HepG2 (cell line): ENCODE measurements around the gene EPHA3. TPM values are rescaled to one million over a fixed set of nuclear protein-coding genes. Genes with fewer than 3 reads are reported as not detected.

Experiments used
- ATAC-seq: fragments of 200-7000 bp; cut with Tn5 transposase; 3 replicates; pipeline ENCODE4 v1.9.1; 2020; ENCODE audit warnings: mild to moderate bottlenecking, moderate library complexity
- BruUV-seq: library from RNA; stranded (reverse); fragments of 400-500 nt; replicated peaks from 2 replicates; lab custom pipeline; 2021; lab: Mats Ljungman, UMichigan
- CTCF ChIA-PET: fragments of 300-600 bp; formaldehyde crosslinking; extraction: SDS; loops from one replicate; lab custom pipeline; 2021; ENCODE audit warnings: low total read pairs, inconsistent platforms, low intra/inter-chr PET ratio; lab: Yijun Ruan, JAX
- POLR2A ChIA-PET: fragments of 350-600 bp; sonication (Branson Sonifier 250); formaldehyde crosslinking; loops from one replicate; lab custom pipeline; 2020; ENCODE audit warnings: antibody characterized with exemption, inconsistent platforms; lab: Yijun Ruan, JAX
- DNase-seq: peaks from one replicate; pipeline ENCODE4 v3.0.0-alpha.2; 2015; ENCODE audit warnings: low spot score
- FAIRE-seq: peaks from 3 replicates; lab custom pipeline; 2011; peaks lifted over from hg19 to GRCh38; lab: Jason Lieb, UNC
- H2AFZ ChIP-seq: one replicate; pipeline ENCODE4 v1.6.1; 2011; ENCODE audit warnings: low read length, inconsistent platforms
- H3K27ac ChIP-seq: fragments of 300-600 bp; 3 replicates; pipeline ENCODE4 v1.8.0; 2011; ENCODE audit warnings: mixed run types, mild to moderate bottlenecking, mixed read lengths, low read length, inconsistent platforms; ENCODE audit not compliant: insufficient read depth; ENCODE audit errors: extremely low read length
- H3K27me3 ChIP-seq, 2 experiments: fragments of 200-600 bp in 1 of 2; 2 replicates in 1 of 2; 3 replicates in 1 of 2; pipeline versions ENCODE4 v1.6.0 to v1.8.0; 2011; ENCODE audit warnings: low read length in 2 of 2, mild to moderate bottlenecking in 2 of 2, moderate library complexity in 2 of 2, inconsistent platforms in 1 of 2; ENCODE audit not compliant: insufficient read depth in 2 of 2, control insufficient read depth in 1 of 2
- H3K36me3 ChIP-seq, 2 experiments: fragments of 200-600 bp in 1 of 2; replicated peaks in 1 of 2; 2 replicates in 1 of 2; 3 replicates in 1 of 2; pipeline versions ENCODE4 v1.5.1 to v1.8.0; 2011; ENCODE audit warnings: low read length in 2 of 2, inconsistent platforms in 1 of 2; ENCODE audit not compliant: insufficient read depth in 2 of 2, control insufficient read depth in 1 of 2
- H3K4me1 ChIP-seq: 2 replicates; pipeline ENCODE4 v1.5.1; 2012; ENCODE audit warnings: low read length, inconsistent platforms; ENCODE audit not compliant: insufficient read depth
- H3K4me2 ChIP-seq: 2 replicates; pipeline ENCODE4 v1.6.0; 2011; ENCODE audit warnings: low read depth, low read length, inconsistent platforms
- H3K4me3 ChIP-seq, 3 experiments: fragments of 200-600 bp in 1 of 3; sonication (generic), shearing (Covaris generic) in 1 of 3; replicated peaks in 1 of 3; 2 replicates each; pipeline ENCODE4 v1.5.1; 2011 to 2016; ENCODE audit warnings: low read length in 3 of 3, inconsistent platforms in 2 of 3, low read depth in 2 of 3, mild to moderate bottlenecking in 2 of 3, control low read depth in 1 of 3, mixed read lengths in 1 of 3; ENCODE audit not compliant: insufficient read depth in 1 of 3
- H3K79me2 ChIP-seq: one replicate; pipeline ENCODE4 v1.6.1; 2011; ENCODE audit warnings: low read length, inconsistent platforms; ENCODE audit not compliant: insufficient read depth
- H3K9ac ChIP-seq: 2 replicates; pipeline ENCODE4 v1.6.0; 2011; ENCODE audit warnings: mild to moderate bottlenecking, low read depth, low read length, inconsistent platforms; ENCODE audit not compliant: insufficient read depth
- H3K9me3 ChIP-seq: 2 replicates; pipeline ENCODE4 v1.5.1; 2012; ENCODE audit warnings: mild to moderate bottlenecking, low read length
- H4K20me1 ChIP-seq: 2 replicates; pipeline ENCODE4 v1.6.0; 2011; ENCODE audit warnings: inconsistent platforms, mild to moderate bottlenecking, low read length, moderate library complexity; ENCODE audit not compliant: insufficient read depth
- ATF4 ChIP-seq, 2 experiments: fragments of 450-650 bp in 1 of 2; sonication (generic) in 1 of 2; formaldehyde crosslinking; IDR thresholded peaks; 2 replicates each; pipeline versions ENCODE4 v1.5.0 to v1.8.0; 2020 to 2022; ENCODE audit warnings: mild to moderate bottlenecking in 1 of 2, missing genetic modification reagents in 1 of 2
- BORCS8-MEF2B ChIP-seq: sonication (generic); formaldehyde crosslinking; IDR thresholded peaks from 2 replicates; pipeline ENCODE4 v1.8.0; 2022; ENCODE audit warnings: mild to moderate bottlenecking, missing genetic modification reagents
- BRCA1 ChIP-seq: sonication (generic); formaldehyde crosslinking; IDR thresholded peaks from 2 replicates; pipeline ENCODE4 v1.4.0; 2020; ENCODE audit warnings: missing genetic modification reagents
- ETV6 ChIP-seq: sonication (generic); formaldehyde crosslinking; conservative IDR thresholded peaks from 2 replicates; pipeline ENCODE4 v1.4.0; 2020; ENCODE audit warnings: missing genetic modification reagents
- GLI4 ChIP-seq: sonication (generic); formaldehyde crosslinking; IDR thresholded peaks from 2 replicates; pipeline ENCODE4 v1.5.1; 2020; ENCODE audit warnings: missing genetic modification reagents, mild to moderate bottlenecking, moderate library complexity, borderline replicate concordance
- MATR3 ChIP-seq: sonication (generic); formaldehyde crosslinking; IDR thresholded peaks from 2 replicates; pipeline ENCODE4 v1.4.0; 2020; ENCODE audit warnings: missing genetic modification reagents
- MEF2D ChIP-seq: sonication (generic); formaldehyde crosslinking; IDR thresholded peaks from 2 replicates; pipeline ENCODE4 v1.5.1; 2020; ENCODE audit warnings: mild to moderate bottlenecking, missing genetic modification reagents
- MTF1 ChIP-seq: sonication (generic); formaldehyde crosslinking; IDR thresholded peaks from 2 replicates; pipeline ENCODE4 v1.5.0; 2020; ENCODE audit warnings: missing genetic modification reagents
- MYNN ChIP-seq: sonication (generic); formaldehyde crosslinking; IDR thresholded peaks from 2 replicates; pipeline ENCODE4 v1.4.0; 2020; ENCODE audit warnings: mild to moderate bottlenecking, low read depth, missing genetic modification reagents
- PREB ChIP-seq: sonication (generic); formaldehyde crosslinking; IDR thresholded peaks from 2 replicates; pipeline ENCODE4 v1.4.0; 2020; ENCODE audit warnings: missing genetic modification reagents
- RARA ChIP-seq: IDR thresholded peaks from 2 replicates; pipeline ENCODE4 v1.6.1; 2016; ENCODE audit warnings: missing genetic modification reagents, missing compliant biosample characterization
- SMAD9 ChIP-seq: sonication (generic); formaldehyde crosslinking; IDR thresholded peaks from 2 replicates; pipeline ENCODE4 v1.5.1; 2020; ENCODE audit warnings: mild to moderate bottlenecking, missing genetic modification reagents
- SMYD3 ChIP-seq: sonication (generic); formaldehyde crosslinking; IDR thresholded peaks from 2 replicates; pipeline ENCODE4 v1.8.1; 2023; ENCODE audit warnings: mild to moderate bottlenecking, missing genetic modification reagents
- TBL1XR1 ChIP-seq: fragments of 150-350 bp; IDR thresholded peaks from 2 replicates; pipeline ENCODE4 v1.6.1; 2014; ENCODE audit warnings: borderline replicate concordance, low read length; ENCODE audit not compliant: partially characterized antibody
- TIGD3 ChIP-seq: sonication (generic); formaldehyde crosslinking; IDR thresholded peaks from 2 replicates; pipeline ENCODE4 v1.5.1; 2020; ENCODE audit warnings: mild to moderate bottlenecking, missing genetic modification reagents, borderline replicate concordance
- ZBTB1 ChIP-seq: sonication (generic); formaldehyde crosslinking; IDR thresholded peaks from 2 replicates; pipeline ENCODE4 v1.4.0; 2020; ENCODE audit warnings: missing genetic modification reagents, borderline replicate concordance
- ZNF432 ChIP-seq: sonication (generic); formaldehyde crosslinking; IDR thresholded peaks from 2 replicates; pipeline ENCODE4 v1.5.0; 2020; ENCODE audit warnings: missing genetic modification reagents, mild to moderate bottlenecking, borderline replicate concordance
- ZNF770 ChIP-seq: sonication (generic); formaldehyde crosslinking; IDR thresholded peaks from 2 replicates; pipeline ENCODE4 v1.5.0; 2020; ENCODE audit warnings: mild to moderate bottlenecking, missing genetic modification reagents
- ZNF83 ChIP-seq: sonication (generic); formaldehyde crosslinking; IDR thresholded peaks from 2 replicates; pipeline ENCODE4 v1.4.0; 2020; ENCODE audit warnings: missing genetic modification reagents, mild to moderate bottlenecking, borderline replicate concordance
- WGBS: methylation state at CpG from one replicate; pipeline ENCODE4 v1.1.6; 2017; ENCODE audit warnings: low lambda C conversion rate; 5-methylcytosine and 5-hydroxymethylcytosine counted together
- in situ Hi-C: cut with HindIII; loops from 2 replicates; pipeline ENCODE4 v1.10.0; 2017; ENCODE audit warnings: low pct_unique_long_range_greater_than_20kb; ENCODE audit not compliant: extremely low pct_ligation_motif_present
- intact Hi-C: fragments of 100-400 bp; cut with micrococcal nuclease; formaldehyde crosslinking; loops from one replicate; pipeline ENCODE4 v1.10.0; 2022; ENCODE audit not compliant: unreplicated experiment
- polyA plus RNA-seq, 8 experiments: library from polyadenylated mRNA; depleted of rRNA in 3 of 8; stranded (reverse) in 7 of 8; unstranded in 1 of 8; fragments of >200 nt; fragmentation: Illumina TruSeq in 4 of 8; extraction: Trizol in 4 of 8; gene quantifications; 2 replicates each; pipeline versions ENCODE4 v1.2.1 to v1.2.3, GENCODE V29; 2011 to 2016; ENCODE audit warnings: low read depth in 4 of 8, missing spikeins in 1 of 8, mixed read lengths in 1 of 8; ENCODE audit not compliant: insufficient read depth in 1 of 8
- total RNA-seq, 5 experiments: library from RNA; depleted of rRNA; stranded (reverse); fragments of >200 nt; fragmentation: Illumina TruSeq; extraction: Trizol; gene quantifications; 2 replicates each; pipeline ENCODE4 v1.2.3, GENCODE V29; 2016; ENCODE audit warnings: low read depth in 1 of 5

The EPHA3 gene
- total and polyA plus RNA-seq, 2 of the 13 experiments (the other 11 are each of a cell fraction or from before 2014, with no cell fraction given), result 0.01 TPM; not detected in 1

- no TSS peak for BruUV-seq
- no peak overlapping the region for H3K27ac ChIP-seq
- no peak overlapping the region for H3K4me3 ChIP-seq
- TF ChIP-seq SMAD9 (CRISPR knock-in tag), result no peak
- no peak for TF ChIP-seq ZNF83 (CRISPR knock-in tag)
- TF ChIP-seq SMYD3 (CRISPR knock-in tag), result no peak
- TF ChIP-seq MYNN (CRISPR knock-in tag), result no peak
- no peak for TF ChIP-seq RARA (CRISPR knock-in tag)
- no peak for TF ChIP-seq MATR3 (CRISPR knock-in tag)
- no peak for TF ChIP-seq ATF4 (CRISPR knock-in tag; IDR thresholded peaks at IDR 0.05)
- no peak for TF ChIP-seq TIGD3 (CRISPR knock-in tag)
- no peak for TF ChIP-seq ZNF432
- TF ChIP-seq ZBTB1 (CRISPR knock-in tag), result no peak
- TF ChIP-seq GLI4, result no peak
- no peak for TF ChIP-seq MEF2D
- TF ChIP-seq BRCA1, result no peak
- no peak for TF ChIP-seq ETV6 (CRISPR knock-in tag)
- TF ChIP-seq PREB (CRISPR knock-in tag), result no peak
- no peak for TF ChIP-seq BORCS8-MEF2B (CRISPR knock-in tag)
- TF ChIP-seq TBL1XR1, result no peak
- no peak for TF ChIP-seq ZNF770 (CRISPR knock-in tag)
- TF ChIP-seq MTF1, result no peak
- H3K36me3 ChIP-seq, result no peaks in the 10 kb centered on the region
- H3K4me2 ChIP-seq, result no peak overlapping the region
- intact Hi-C loops (no loop called here), in situ Hi-C loops (no loop called here)
- ATAC-seq (no peak), FAIRE-seq (no peak), DNase-seq (no peak)
- H4K20me1 ChIP-seq, result no peaks in the 10 kb centered on the region
- 0% methylated on average over 1 of the region's 1 CpG for WGBS
- H3K9me3 ChIP-seq, result no peaks in the 10 kb centered on the region
- H3K4me1 ChIP-seq, result no peaks in the 10 kb centered on the region
- ChIA-PET CTCF (no interaction called here), POLR2A (no interaction called here)
- H3K79me2 ChIP-seq, result no peaks in the 10 kb centered on the region
- H3K27me3 ChIP-seq, result no peaks in the 10 kb centered on the region
- H3K9ac ChIP-seq, result no peak overlapping the region
- H2AFZ ChIP-seq, result no peak overlapping the region
Observed at GRCh38 chr3:89375451-89375850, 268.0 kb downstream of the EPHA3 start.
